ENCODE data around the gene ALG1L2. TPM values are rescaled to one million over a fixed set of nuclear protein-coding genes. Genes with fewer than 3 reads are reported as not detected.
"Not testable (repeated sequence)": the region's sequence is repeated elsewhere in the genome, so short reads cannot be mapped to it uniquely, and the experiment has no call there.

The ALG1L2 gene
- polyA plus RNA-seq, 3 donors = not detected

- H3K4me3 ChIP-seq (replicated peaks in 1 of 3; ENCODE audit: low read depth in 2 of 3, low read length in 3 of 3); H4K20me1 ChIP-seq (ENCODE audit: insufficient read depth, low read length); intact Hi-C loops (cut with micrococcal nuclease); H2AFZ ChIP-seq (ENCODE audit: insufficient read depth, low read depth, low read length, poor library complexity, severe bottlenecking); H3K36me3 Mint-ChIP-seq; H3K4me2 ChIP-seq (replicated peaks; ENCODE audit: extremely low read depth, low read length, poor library complexity, severe bottlenecking); H3K36me3 ChIP-seq (replicated peaks in 1 of 2; ENCODE audit: control insufficient read depth in 1 of 2, insufficient read depth in 2 of 2, low read length in 2 of 2); H3K27ac ChIP-seq (ENCODE audit: low read depth in 1 of 2, low read length in 2 of 2); H3K27ac Mint-ChIP-seq; H3K9ac ChIP-seq (ENCODE audit: insufficient read depth, low read length, poor library complexity, severe bottlenecking); H3K79me2 ChIP-seq (ENCODE audit: insufficient read depth, low read length); DNase-seq; H3K9me3 ChIP-seq (replicated peaks in 1 of 2; ENCODE audit: control insufficient read depth in 1 of 2, insufficient read depth in 1 of 2, low read length in 2 of 2); H3K9me3 Mint-ChIP-seq; H3K4me3 Mint-ChIP-seq; H3K27me3 ChIP-seq (ENCODE audit: control insufficient read depth in 2 of 2, insufficient read depth in 2 of 2, low read length in 2 of 2): not testable (repeated sequence)
- Mint-ChIP-seq H3K4me1 (peaks cover 14% of the 10 kb centered on the region), H3K27me3 (ENCODE audit: low read depth in 3 of 3) (peaks cover 3 to 15% (median 8%) of the 10 kb centered on the region in 3 donors)
- no CpG with 5 or more reads among the region's 2 CpGs for WGBS (ENCODE audit: insufficient coverage)
- H3K4me1 ChIP-seq (ENCODE audit: control insufficient read depth in 1 of 2, insufficient read depth in 2 of 2, low read length in 2 of 2) = peaks cover 13% of the 10 kb centered on the region in 2 donors
These were observed 33.8 kb downstream of the ALG1L2 start for GRCh38 chr3:130115400-130115799.

GRCh38 chr3:130117933-130118332 lies 36.3 kb downstream of the ALG1L2 start:
- no peak overlapping the region for H3K4me3 ChIP-seq (replicated peaks in 1 of 3; ENCODE audit: low read depth in 2 of 3, low read length in 3 of 3)
- no peaks in the 10 kb centered on the region for H3K9me3 ChIP-seq (replicated peaks in 1 of 2; ENCODE audit: control insufficient read depth in 1 of 2, insufficient read depth in 1 of 2, low read length in 2 of 2)
- no peak overlapping the region for H2AFZ ChIP-seq (ENCODE audit: insufficient read depth, low read depth, low read length, poor library complexity, severe bottlenecking)
- H3K9ac ChIP-seq (ENCODE audit: insufficient read depth, low read length, poor library complexity, severe bottlenecking) = no peak overlapping the region
- no peaks in the 10 kb centered on the region for H3K79me2 ChIP-seq (ENCODE audit: insufficient read depth, low read length)
- no peak for DNase-seq
- Mint-ChIP-seq H3K4me3 (no peak overlapping the region), H3K36me3 (no peaks in the 10 kb centered on the region), H3K9me3 (no peaks in the 10 kb centered on the region), H3K27ac (no peak overlapping the region), H3K27me3 (ENCODE audit: low read depth in 3 of 3) (peaks cover 1 to 15% (median 8%) of the 10 kb centered on the region in 3 donors), H3K4me1 (peaks cover 3% of the 10 kb centered on the region)
- TF ChIP-seq, protein P1, sequence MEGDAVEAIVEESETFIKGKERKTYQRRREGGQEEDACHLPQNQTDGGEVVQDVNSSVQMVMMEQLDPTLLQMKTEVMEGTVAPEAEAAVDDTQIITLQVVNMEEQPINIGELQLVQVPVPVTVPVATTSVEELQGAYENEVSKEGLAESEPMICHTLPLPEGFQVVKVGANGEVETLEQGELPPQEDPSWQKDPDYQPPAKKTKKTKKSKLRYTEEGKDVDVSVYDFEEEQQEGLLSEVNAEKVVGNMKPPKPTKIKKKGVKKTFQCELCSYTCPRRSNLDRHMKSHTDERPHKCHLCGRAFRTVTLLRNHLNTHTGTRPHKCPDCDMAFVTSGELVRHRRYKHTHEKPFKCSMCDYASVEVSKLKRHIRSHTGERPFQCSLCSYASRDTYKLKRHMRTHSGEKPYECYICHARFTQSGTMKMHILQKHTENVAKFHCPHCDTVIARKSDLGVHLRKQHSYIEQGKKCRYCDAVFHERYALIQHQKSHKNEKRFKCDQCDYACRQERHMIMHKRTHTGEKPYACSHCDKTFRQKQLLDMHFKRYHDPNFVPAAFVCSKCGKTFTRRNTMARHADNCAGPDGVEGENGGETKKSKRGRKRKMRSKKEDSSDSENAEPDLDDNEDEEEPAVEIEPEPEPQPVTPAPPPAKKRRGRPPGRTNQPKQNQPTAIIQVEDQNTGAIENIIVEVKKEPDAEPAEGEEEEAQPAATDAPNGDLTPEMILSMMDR (IDR thresholded peaks at IDR 0.05) = no peak
- no peaks in the 10 kb centered on the region for H4K20me1 ChIP-seq (ENCODE audit: insufficient read depth, low read length)
- H3K27me3 ChIP-seq (ENCODE audit: control insufficient read depth in 2 of 2, insufficient read depth in 2 of 2, low read length in 2 of 2) = no peaks in the 10 kb centered on the region
- H3K4me2 ChIP-seq (replicated peaks; ENCODE audit: extremely low read depth, low read length, poor library complexity, severe bottlenecking) = no peak overlapping the region
- H3K36me3 ChIP-seq (replicated peaks in 1 of 2; ENCODE audit: control insufficient read depth in 1 of 2, insufficient read depth in 2 of 2, low read length in 2 of 2) = no peaks in the 10 kb centered on the region
- H3K4me1 ChIP-seq (ENCODE audit: control insufficient read depth in 1 of 2, insufficient read depth in 2 of 2, low read length in 2 of 2) = no peaks in the 10 kb centered on the region
- intact Hi-C loops (cut with micrococcal nuclease) = no loop called here
- no peak overlapping the region for H3K27ac ChIP-seq (ENCODE audit: low read depth in 1 of 2, low read length in 2 of 2)

DNA sequence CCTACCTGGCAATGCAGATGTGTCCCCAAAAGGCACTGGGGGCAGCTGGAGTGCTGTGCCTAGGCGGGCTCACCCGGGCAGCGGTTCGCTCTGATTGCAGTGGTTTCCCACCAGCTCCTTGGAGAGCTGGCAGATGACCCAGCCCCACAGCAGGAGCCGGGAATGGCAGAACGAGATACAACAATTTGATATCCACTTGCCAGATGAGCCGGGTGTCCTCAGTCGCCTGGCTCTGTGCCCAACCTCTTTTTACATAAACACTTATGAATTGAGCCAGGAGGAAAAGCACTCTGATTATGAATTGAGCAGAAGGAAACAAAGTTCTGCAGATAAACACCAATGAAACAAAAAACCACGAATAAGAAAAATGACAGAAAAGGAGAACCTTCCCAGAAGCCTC lies 38.2 kb downstream of the ALG1L2 start:
- H3K4me1 Mint-ChIP-seq; H3K27ac ChIP-seq (ENCODE audit: low read depth in 1 of 2, low read length in 2 of 2); H3K4me2 ChIP-seq (replicated peaks; ENCODE audit: extremely low read depth, low read length, poor library complexity, severe bottlenecking); H3K4me3 ChIP-seq (replicated peaks in 1 of 3; ENCODE audit: low read depth in 2 of 3, low read length in 3 of 3); H3K36me3 Mint-ChIP-seq; H3K36me3 ChIP-seq (replicated peaks in 1 of 2; ENCODE audit: control insufficient read depth in 1 of 2, insufficient read depth in 2 of 2, low read length in 2 of 2); H2AFZ ChIP-seq (ENCODE audit: insufficient read depth, low read depth, low read length, poor library complexity, severe bottlenecking); H4K20me1 ChIP-seq (ENCODE audit: insufficient read depth, low read length); H3K27ac Mint-ChIP-seq; DNase-seq; H3K9me3 Mint-ChIP-seq; H3K27me3 ChIP-seq (ENCODE audit: control insufficient read depth in 2 of 2, insufficient read depth in 2 of 2, low read length in 2 of 2); H3K79me2 ChIP-seq (ENCODE audit: insufficient read depth, low read length); intact Hi-C loops (cut with micrococcal nuclease); H3K9me3 ChIP-seq (replicated peaks in 1 of 2; ENCODE audit: control insufficient read depth in 1 of 2, insufficient read depth in 1 of 2, low read length in 2 of 2); H3K4me3 Mint-ChIP-seq; H3K4me1 ChIP-seq (ENCODE audit: control insufficient read depth in 1 of 2, insufficient read depth in 2 of 2, low read length in 2 of 2); H3K9ac ChIP-seq (ENCODE audit: insufficient read depth, low read length, poor library complexity, severe bottlenecking): not testable (repeated sequence)
- WGBS (ENCODE audit: insufficient coverage) = 73% methylated on average over 6 of the region's 9 CpGs
- peaks cover 3 to 12% (median 4%) of the 10 kb centered on the region in 3 donors for H3K27me3 Mint-ChIP-seq (ENCODE audit: low read depth in 3 of 3)

- H3K27me3 ChIP-seq (ENCODE audit: control insufficient read depth in 2 of 2, insufficient read depth in 2 of 2, low read length in 2 of 2); H3K79me2 ChIP-seq (ENCODE audit: insufficient read depth, low read length); H3K4me3 Mint-ChIP-seq; H2AFZ ChIP-seq (ENCODE audit: insufficient read depth, low read depth, low read length, poor library complexity, severe bottlenecking); intact Hi-C loops (cut with micrococcal nuclease); H3K9me3 Mint-ChIP-seq; H3K36me3 Mint-ChIP-seq; H4K20me1 ChIP-seq (ENCODE audit: insufficient read depth, low read length); H3K27ac Mint-ChIP-seq; H3K27ac ChIP-seq (ENCODE audit: low read depth in 1 of 2, low read length in 2 of 2); DNase-seq; H3K4me2 ChIP-seq (replicated peaks; ENCODE audit: extremely low read depth, low read length, poor library complexity, severe bottlenecking); H3K4me1 Mint-ChIP-seq; H3K9ac ChIP-seq (ENCODE audit: insufficient read depth, low read length, poor library complexity, severe bottlenecking); H3K4me1 ChIP-seq (ENCODE audit: control insufficient read depth in 1 of 2, insufficient read depth in 2 of 2, low read length in 2 of 2); H3K4me3 ChIP-seq (replicated peaks in 1 of 3; ENCODE audit: low read depth in 2 of 3, low read length in 3 of 3); H3K36me3 ChIP-seq (replicated peaks in 1 of 2; ENCODE audit: control insufficient read depth in 1 of 2, insufficient read depth in 2 of 2, low read length in 2 of 2); H3K9me3 ChIP-seq (replicated peaks in 1 of 2; ENCODE audit: control insufficient read depth in 1 of 2, insufficient read depth in 1 of 2, low read length in 2 of 2): not testable (repeated sequence)
- WGBS (ENCODE audit: insufficient coverage) = 100% methylated on average over 1 of the region's 3 CpGs
- peaks cover 3 to 11% (median 4%) of the 10 kb centered on the region in 3 donors for H3K27me3 Mint-ChIP-seq (ENCODE audit: low read depth in 3 of 3)
These were observed 38.7 kb downstream of the ALG1L2 start for GRCh38 chr3:130120291-130120690.
